NOMO-1 treated with DMSO at 0.1 percent for 48 hours (cell line): ENCODE measurements around the gene ISOC1.
A peak's percentile ranks its signal among the peaks of the same experiment; 100 is the strongest.

Experiments
- DNase-seq: peaks from one replicate; lab custom pipeline; 2025; ENCODE audit not compliant: unreplicated experiment; lab: John Stamatoyannopoulos, UW

Gene ISOC1

DNA sequence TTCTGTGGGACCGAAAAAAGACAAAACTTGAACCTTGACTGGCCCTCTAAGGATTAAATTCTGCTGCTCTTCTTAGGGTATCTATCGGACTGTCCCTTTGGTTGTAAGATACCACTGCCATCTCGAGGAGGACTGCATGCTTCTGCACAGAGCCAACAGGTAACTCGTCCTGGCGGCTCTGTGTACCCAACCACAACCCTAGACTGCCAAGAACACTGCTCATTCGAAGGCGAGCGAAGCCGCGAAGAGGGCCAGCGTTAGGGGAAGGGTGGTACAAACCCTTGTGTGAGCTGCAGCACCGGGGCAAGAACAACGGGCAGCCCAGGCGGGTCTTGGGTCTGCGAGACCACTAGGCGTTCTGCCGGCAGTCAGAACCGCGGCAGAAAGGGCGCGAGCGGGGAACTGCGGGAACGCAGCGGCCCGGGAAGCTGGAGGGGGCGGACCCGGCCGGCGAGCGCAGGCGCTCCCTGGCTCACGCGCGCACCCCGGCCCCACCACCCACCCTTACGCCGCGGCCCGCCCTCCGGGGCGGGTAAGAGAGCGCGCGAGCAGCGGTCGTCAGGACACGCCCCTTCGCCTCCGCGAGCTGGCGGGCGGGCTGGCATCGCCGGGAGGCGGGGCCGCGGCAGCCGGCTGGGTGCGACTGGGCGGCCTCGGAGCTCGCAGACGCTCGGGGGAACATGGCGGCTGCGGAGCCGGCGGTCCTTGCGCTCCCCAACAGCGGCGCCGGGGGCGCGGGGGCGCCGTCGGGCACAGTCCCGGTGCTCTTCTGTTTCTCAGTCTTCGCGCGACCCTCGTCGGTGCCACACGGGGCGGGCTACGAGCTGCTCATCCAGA lies at the start of gene ISOC1:
TSS of gene ISOC1 (plus strand) at position 663 of the 837 bp plus-strand sequence. CDS start at position 681, 18 bp downstream.
- peak; percentile 75 for DNase-seq

DNA sequence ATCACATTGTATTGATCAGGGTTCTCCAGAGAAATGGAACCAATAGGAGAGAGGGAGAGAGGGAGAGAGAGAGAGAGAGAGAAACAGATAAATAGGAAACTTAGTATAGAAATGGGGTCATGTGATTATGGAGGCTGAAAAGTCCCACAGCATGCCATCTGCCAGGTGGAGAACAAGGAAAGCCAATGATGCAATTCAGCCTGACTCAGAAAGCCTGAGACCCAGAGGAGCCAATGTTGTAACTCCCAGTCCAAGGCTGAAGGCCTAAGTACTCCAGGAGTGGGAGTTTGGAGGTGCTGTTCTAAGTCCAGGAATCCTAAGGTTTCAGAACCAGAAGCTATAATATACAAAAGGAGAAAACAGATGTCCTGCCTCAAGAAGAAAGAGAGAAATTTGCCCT lies 48.4 kb upstream of the ISOC1 start:
- DNase-seq = no peak

DNA sequence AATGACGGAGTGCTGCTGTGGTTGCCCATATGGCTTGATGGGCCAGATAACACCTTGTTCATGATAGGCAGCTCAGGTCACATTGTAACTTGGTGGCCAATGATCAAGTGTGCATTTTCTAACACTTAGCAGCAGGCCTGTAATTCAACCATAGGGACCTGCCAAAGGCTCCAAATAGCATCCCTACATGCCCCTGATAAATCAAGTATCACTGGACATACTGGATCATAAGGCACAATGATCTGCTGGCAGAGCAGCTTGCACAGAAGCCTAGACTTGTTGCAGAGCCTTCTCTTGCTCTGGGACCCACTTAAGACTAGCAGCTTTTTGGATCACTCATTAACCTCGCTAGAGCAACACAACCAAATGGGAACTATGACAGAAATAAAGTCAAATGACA lies 46.0 kb upstream of the ISOC1 start:
- no peak for DNase-seq

DNA sequence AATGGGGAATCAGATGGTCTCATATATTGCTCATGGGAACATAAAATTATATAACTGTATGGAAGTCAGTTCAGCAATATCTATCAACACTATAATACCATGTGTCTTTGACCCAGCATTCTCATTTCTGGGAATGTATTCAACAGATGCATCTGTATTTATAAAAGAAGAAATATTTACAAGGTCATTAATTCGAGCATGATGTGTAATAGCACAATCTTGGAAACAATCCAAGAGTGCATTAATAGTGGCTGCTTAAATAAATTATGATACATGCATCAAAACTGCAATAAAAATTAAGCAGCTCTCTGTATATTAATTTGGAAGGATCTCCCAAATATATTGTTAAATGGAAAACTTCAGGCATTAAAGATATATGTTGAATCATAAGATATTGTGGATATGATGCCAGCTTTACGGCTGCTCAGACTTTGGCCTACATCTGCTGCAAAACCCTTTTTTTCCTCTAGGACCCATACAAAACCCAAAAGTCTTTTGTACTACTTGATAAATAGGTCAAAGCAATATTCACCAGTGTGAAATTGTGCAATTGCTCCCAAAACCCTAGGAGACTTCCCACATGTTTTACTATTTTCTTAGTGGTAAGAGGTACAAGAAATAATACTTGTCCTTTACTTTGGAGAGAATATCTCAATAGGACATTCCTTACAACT lies 45.3 kb upstream of the ISOC1 start:
- DNase-seq = no peak

DNA sequence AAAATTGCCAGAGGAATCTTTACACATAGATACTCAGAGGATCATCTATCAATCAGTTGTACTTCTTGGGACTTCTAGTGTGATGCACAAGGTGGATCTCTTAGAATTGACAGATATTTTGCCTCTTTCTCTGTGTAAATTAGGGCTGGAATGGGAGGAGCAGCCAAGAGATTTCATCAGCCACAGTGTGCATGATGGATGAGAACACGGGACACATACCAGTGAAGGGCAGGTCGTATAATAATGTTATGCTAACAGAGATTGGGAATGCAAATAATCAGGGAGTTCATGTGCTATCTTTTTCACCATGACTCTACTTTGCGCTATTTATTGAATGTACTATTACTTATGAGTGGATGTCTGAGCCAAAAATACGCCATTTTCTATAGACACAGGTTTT lies 43.3 kb upstream of the ISOC1 start:
- no peak for DNase-seq

DNA sequence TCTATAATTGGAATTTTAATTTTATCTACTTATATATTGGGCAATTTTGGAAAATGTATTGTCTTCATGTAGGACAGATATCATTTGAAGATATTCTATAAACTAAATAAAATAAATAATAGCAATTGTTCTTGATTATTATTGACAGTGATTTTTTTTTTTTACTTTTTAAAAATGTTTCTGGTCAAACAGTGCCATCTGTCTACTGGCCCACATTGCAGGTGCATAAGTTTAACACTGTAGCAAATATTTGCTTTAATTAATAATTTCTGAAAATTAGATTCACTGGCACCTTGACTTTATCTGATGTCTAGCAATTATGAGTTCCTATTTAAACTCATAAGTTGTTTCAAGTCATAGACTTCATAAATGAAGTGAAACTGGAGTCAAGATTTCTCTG lies 41.1 kb upstream of the ISOC1 start:
- no peak for DNase-seq

DNA sequence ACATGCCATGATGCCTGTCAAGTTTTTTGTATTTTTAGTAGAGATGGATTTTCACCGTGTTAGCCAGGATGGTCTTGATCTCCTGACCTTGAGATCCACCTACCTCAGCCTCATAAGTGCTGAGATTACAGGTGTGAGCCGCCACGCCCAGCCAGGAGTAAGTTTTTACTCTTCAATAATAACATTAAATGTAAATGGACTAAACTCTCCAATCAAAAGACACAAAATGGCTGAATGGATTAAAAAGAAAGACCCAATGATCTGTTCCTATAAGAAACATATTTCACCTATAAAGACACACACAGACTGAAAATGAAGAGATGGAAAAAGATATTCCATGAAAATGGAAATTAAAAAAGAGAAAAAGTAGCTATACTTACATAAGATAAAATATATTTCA lies 37.2 kb upstream of the ISOC1 start:
- no peak for DNase-seq

DNA sequence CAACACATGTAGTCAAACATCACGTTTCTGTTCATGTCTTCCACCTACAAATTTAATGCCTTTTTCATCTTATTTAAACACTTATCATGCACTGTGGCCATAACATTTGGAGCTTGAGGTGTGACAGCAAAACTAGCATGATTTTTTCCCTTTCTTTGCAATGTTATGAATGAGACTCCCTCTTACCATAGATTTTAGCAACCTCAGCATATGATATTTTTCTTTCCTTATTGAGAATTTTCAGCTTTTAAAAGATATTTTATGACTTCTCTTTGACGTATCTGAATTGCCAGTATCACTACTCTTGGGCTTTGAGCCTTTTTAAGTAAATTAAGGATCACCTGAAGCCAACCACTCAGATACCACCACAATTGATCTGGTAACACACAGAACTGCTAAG lies 32.7 kb upstream of the ISOC1 start:
- no peak for DNase-seq

DNA sequence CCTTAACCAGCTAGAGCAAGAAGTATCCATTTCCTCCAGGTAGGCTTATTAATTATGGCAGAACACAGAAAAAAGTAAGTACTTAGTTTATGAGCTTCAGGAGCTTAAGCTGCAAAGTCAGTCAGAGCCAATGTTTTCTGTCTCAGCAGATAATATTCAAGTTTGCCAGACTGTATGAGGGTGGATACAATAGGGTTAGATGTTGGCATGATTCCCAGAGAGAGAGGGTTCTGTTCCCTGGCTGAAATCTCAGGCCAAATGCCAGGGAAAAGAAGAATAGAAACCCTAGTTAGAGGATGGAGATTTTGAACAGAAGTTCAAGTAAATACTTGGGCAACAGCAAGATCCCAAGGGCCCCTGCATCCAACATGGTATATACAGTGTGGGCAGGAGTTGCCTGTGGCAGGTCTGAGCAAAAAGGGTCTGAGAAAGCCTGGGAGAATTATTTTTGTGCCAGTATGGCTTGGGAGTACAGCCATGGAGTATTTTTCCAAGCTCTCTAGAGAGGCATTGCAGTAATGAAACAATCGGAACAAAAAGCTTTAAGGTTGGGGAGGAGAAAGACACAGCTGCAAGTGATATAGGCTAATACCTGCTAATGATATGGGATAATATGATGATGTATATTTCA lies 31.0 kb upstream of the ISOC1 start:
- DNase-seq = no peak

DNA sequence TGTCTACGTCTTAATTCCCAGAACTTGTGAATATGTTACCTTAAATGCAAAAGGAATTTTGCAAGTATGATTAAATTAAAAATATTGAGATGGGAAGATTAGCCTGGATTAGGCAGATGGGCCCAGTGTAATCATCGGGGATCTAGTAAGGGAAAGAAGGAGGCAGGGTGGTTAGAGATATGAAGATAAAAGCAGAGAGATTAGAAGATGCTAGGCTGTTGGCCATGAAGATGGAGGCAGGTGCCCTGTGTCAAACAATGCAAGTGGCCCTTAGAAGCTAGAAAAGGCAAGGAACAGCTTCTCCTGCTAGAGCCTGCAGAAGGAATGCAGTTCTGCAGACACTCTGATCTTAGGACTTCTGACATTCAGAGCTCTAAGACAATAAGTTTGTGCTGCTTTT lies 28.8 kb upstream of the ISOC1 start:
- DNase-seq = no peak

DNA sequence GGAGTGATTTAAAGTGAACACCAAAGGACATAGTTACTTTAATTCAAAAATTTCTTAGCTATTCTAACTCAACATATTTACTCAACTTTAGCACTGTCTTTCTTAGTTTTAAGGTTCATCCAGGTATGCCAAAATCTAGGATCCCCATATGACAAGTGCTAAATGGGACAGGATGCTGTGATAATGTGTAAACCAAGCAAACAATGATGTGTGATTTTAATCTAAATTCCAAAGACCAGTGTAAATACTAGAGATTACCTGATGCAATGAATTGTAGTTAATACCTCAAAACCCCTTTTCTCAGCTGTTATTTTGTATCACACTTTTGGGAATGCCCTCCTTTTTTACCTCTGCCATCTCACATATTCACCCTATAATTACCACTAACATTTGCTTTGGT lies 26.8 kb upstream of the ISOC1 start:
- DNase-seq = no peak

DNA sequence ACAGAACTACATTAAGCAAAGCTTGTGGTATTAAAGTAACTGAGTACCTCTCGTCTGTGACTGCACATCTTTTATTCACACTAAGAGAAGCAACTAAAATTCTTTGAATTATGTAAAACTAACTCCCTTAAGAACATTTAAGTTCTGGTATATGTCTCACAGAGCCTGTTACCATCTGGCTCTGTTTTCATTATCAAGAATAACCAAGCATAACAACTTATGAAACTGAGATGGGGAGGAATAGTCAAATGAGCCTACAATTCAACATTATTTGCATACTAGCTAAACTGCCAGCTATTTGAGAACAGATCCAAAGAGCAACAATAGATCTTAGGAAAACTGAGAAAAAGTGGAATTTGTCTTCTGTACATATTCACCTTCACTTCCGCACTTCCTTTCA lies 25.3 kb upstream of the ISOC1 start:
- DNase-seq = no peak

DNA sequence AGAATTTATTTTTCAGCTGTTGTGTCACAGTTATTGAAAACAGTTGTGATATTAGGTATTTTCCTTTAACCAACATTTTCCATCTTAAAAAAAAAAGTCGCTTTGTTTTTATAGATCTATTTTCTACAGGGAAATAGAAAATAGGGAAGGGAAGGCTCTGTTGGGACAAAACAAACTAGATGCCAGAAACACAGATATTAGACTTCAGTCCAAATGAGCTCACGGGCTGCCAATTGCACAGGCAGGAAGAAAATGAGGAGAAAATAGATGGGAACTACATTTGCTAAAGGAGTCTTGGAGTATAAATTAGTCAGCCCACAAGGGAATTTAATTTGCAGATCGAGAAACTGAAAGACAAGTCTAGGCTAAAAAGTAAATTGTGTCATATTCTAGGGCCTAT lies 21.4 kb upstream of the ISOC1 start:
- no peak for DNase-seq

DNA sequence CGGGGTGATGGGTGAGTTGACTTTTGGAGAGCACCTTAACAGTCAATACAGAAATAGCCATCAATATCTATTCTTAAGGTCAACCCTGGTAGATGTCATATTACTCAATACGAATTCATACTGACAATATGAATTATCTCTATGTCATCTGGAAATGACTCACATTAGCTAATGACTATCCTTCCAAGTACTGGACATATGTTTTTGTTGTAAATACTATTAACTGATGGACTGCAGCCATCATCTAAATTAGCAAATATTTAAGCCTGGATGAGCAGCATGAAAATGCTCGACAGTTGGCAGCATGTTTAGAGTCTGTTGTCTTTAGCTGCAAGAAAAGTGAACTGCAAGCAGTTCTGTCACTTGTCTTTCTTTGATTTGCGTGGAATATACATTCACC lies 19.6 kb upstream of the ISOC1 start:
- no peak for DNase-seq

DNA sequence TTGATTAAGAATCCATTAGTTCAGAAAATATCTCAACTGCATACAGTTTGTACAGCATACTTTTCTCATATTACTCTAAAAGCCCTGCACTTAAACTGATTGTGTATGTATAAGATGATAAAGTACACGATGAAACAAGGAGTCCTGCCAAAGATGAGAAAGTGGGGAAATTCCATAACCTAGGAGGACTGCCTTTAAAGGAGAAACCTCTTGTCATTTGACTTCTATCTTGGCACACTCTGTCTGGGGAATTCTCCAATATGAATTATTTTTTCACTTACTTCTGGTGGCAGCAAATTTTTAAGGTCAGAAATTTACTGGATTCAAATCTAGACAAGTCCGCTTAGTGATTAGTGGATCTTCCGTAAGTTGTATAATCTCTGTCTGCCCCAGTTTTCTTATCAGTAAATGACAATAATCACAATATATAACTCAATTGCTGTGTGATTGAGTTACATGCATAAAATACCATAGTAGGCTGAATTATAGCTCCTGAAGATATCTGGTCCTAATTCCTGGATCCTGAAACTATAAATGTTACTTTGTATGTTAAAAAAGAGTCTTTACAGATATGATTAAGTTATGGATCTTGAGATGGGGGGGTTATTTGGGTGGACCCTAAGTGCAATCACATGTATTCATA lies 17.0 kb upstream of the ISOC1 start:
- no peak for DNase-seq

DNA sequence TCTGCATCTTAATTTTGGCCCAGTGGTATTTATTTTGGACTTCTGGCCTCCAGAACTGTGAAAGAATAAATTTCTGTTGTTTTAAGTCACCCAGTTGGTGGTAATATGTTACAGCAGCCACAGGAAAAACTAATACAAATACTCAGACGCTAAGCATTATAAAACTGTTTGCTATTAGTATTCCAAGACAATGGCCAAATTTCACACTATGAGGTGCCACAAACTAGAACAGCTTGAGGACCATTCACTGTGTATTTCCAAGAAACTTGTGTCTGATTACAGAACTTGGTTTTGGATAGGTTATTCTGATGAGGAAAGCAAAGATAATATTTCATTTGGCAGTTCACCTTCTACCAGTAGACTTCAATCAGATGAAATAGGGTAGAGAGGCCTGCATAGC lies 16.3 kb upstream of the ISOC1 start:
- no peak for DNase-seq

DNA sequence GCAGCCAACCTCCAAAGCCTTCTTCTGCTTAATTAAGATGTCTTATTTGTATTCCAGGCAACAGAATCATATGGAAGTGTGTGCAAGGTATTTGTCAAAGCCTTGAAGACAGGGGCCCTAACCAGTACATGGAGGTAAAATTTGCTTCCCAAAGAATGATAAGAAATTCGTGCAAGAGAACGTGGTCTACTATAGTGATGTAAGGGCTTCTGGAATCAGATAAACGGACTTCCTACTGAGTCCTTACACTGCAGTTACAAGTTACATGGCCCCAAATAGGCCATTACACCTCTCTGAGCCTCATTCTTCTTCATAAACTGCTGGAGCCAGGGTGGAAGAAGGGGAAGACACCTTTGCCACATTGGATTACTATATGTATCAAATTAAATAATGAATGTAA lies 15.9 kb upstream of the ISOC1 start:
- no peak for DNase-seq

DNA sequence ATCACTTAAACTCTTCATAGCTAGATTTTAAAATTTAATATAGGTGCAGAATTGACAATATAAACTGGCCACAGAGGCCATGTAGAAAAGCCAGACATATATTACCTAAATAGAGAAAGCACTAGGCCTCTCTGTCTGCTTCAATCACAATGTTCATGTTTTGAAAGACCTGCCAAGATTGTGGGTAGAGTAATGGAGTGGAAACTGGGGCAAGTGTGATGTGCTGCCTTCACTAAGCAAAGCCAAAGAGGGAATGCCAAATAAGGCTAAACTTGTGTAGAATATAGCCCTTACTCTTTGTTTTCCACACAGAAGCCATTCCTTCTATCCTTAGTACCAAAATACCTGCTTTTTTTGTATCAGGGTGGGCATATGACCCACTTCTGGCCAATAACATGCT lies 15.1 kb upstream of the ISOC1 start:
- no peak for DNase-seq

DNA sequence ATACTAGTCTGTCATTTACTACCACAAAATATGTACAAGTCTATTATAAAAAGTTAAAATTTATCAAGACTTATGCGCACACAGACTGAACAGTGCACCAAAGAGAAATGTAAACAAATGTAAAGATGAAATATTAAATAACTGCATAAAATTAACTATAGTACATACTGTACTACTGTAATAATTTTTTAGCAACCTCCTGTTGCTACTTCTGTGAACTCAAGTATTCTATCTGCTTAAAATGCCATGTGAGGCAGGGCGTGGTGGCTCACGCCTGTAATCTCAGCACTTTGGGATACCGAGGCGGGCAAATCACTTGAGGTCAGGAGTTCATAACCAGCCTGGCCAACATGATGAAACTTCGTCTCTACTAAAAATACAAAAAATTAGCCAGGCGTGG lies 13.8 kb upstream of the ISOC1 start:
- no peak for DNase-seq

DNA sequence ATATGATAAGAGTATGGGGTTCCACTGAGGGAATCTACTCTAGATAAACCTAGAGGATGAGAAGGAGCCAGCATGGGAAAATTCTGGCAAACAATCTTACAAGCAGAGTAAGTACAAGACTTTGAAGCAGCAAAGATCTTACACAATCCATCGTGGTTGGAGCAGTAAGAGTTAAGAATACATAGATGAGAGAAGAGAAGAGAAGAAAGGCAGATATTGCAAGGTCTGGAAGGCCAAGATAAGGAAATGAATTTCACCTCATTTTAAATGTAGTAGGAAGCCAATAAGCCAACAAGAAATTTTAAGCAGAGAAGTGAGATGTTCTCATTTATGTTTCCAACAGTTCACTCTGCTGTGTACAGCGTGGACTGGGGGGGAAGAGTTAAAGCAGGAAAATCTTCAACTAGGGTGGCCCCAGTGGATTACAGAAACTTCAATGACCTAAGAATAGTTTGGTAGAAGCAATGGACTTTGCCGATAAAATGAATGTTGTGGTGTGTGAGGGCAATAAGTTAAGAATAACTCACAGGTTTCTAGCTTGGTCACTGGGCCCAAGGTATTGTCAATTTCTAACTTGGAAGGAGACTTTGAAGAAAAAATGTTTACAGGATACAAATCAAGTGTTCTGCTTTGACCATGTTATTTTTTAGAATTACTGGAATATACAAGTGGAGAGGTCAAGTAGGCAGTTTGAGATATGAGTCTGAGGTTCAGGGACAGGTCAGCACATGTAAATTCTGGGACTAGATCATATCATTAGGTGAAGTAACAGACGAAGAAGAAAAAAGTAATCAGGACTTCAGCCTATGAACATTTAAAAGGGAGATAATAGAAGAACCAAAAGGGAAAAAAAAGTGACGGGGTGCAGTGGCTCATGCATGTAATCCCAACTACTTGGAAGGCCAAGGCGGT lies 12.1 kb upstream of the ISOC1 start:
- DNase-seq = no peak
